Measurements from ENCODE around the gene CARS2.
A peak's percentile ranks its signal among the peaks of the same experiment; 100 is the strongest.
"Not testable (repeated sequence)": the region's sequence is repeated elsewhere in the genome, so short reads cannot be mapped to it uniquely, and the experiment has no call there.

Gene CARS2

GRCh38 chr13:110681868-110682550, 23.9 kb downstream of the CARS2 start:
- no peak for DNase-seq

GRCh38 chr13:110680852-110681251, 25.1 kb downstream of the CARS2 start:
- peak; percentile 23 for DNase-seq

GRCh38 chr13:110677731-110678545, 28.0 kb downstream of the CARS2 start:
- no peak for DNase-seq

GRCh38 chr13:110676595-110677587, 29.0 kb downstream of the CARS2 start:
- no peak for DNase-seq

- not testable (repeated sequence) for DNase-seq
Measured at GRCh38 chr13:110669814-110670213, 36.1 kb downstream of the CARS2 start.

- DNase-seq = no peak
Measured at GRCh38 chr13:110669036-110669435, 36.9 kb downstream of the CARS2 start.

- DNase-seq = no peak
Measured at GRCh38 chr13:110666255-110666533, 39.7 kb downstream of the CARS2 start.

GRCh38 chr13:110665491-110666254, 40.2 kb downstream of the CARS2 start:
- DNase-seq = no peak

GRCh38 chr13:110664673-110665072, 41.2 kb downstream of the CARS2 start:
- no peak for DNase-seq

GRCh38 chr13:110664041-110664440, 41.9 kb downstream of the CARS2 start:
- no peak for DNase-seq

- DNase-seq = no peak
Measured at GRCh38 chr13:110663491-110663890, 42.4 kb downstream of the CARS2 start.

GRCh38 chr13:110662777-110663443, 43.0 kb downstream of the CARS2 start:
- DNase-seq = no peak

GRCh38 chr13:110662091-110662490, 43.8 kb downstream of the CARS2 start:
- DNase-seq = no peak

- DNase-seq = no peak
Measured at GRCh38 chr13:110661256-110661655, 44.7 kb downstream of the CARS2 start.

- not testable (repeated sequence) for DNase-seq
Measured at GRCh38 chr13:110658218-110658911, 47.6 kb downstream of the CARS2 start.

- no peak for DNase-seq
Measured at GRCh38 chr13:110657196-110657595, 48.7 kb downstream of the CARS2 start.

- no peak for DNase-seq
Measured at GRCh38 chr13:110653851-110654250, 52.1 kb downstream of the CARS2 start.

- no peak for DNase-seq
Measured at GRCh38 chr13:110653271-110653670, 52.6 kb downstream of the CARS2 start.

- no peak for DNase-seq
Measured at GRCh38 chr13:110652764-110653163, 53.2 kb downstream of the CARS2 start.

- DNase-seq = no peak
Measured at GRCh38 chr13:110652231-110652730, 53.6 kb downstream of the CARS2 start.

GRCh38 chr13:110651726-110652230, 54.1 kb downstream of the CARS2 start:
- no peak for DNase-seq

Measured in activated CD4-positive, alpha-beta T cell treated with anti-CD3 and anti-CD28 coated beads, Interleukin-2, amount 50 U/mL, for 1 hour (primary cell).